Tibial nerve (tissue), 4 donors: Measurements from ENCODE around the gene NOSTRIN. TPM values are rescaled to one million over a fixed set of nuclear protein-coding genes. Genes with fewer than 3 reads are reported as not detected.

Experiments
- DNase-seq, 2 donors: peaks; one replicate each; pipeline ENCODE4 v3.0.0-alpha.2; 2019; ENCODE audit warnings: low spot score in 2 of 2
- H3K27ac ChIP-seq, 4 donors: fragments of 200-600 bp; sonication (generic) in 3 of 4; one replicate each; pipeline ENCODE4 v1.5.1; 2017 to 2019; ENCODE audit warnings: mild to moderate bottlenecking in 1 of 4
- H3K27me3 ChIP-seq, 2 donors: fragments of 200-600 bp; sonication (generic) in 1 of 2; one replicate each; pipeline versions ENCODE4 v1.5.1 to v1.6.0; 2017 to 2019
- H3K36me3 ChIP-seq, 3 donors: fragments of 200-600 bp; sonication (generic); one replicate each; pipeline ENCODE4 v1.5.1; 2018 to 2019
- H3K4me1 ChIP-seq, 4 donors: fragments of 200-600 bp; sonication (generic) in 3 of 4; one replicate each; pipeline ENCODE4 v1.5.1; 2017 to 2019
- H3K4me3 ChIP-seq, 4 donors: fragments of 200-600 bp; sonication (generic) in 3 of 4; one replicate each; pipeline ENCODE4 v1.5.1; 2017 to 2019; ENCODE audit warnings: mild to moderate bottlenecking in 1 of 4, moderate library complexity in 1 of 4
- H3K9me3 ChIP-seq, 4 donors: fragments of 200-600 bp; sonication (generic) in 3 of 4; one replicate each; pipeline ENCODE4 v1.5.1; 2017 to 2019
- EP300 ChIP-seq, 2 donors: sonication (generic); formaldehyde crosslinking; IDR thresholded peaks; one replicate each; pipeline ENCODE4 v1.6.1; 2017; ENCODE audit warnings: antibody characterized with exemption in 2 of 2, mild to moderate bottlenecking in 1 of 2
- POLR2A ChIP-seq, 2 donors: fragments of 450-650 bp; IDR thresholded peaks; one replicate each; pipeline ENCODE4 v1.6.1; 2017; ENCODE audit warnings: antibody characterized with exemption in 2 of 2, mild to moderate bottlenecking in 2 of 2, moderate library complexity in 2 of 2
- WGBS, 2 donors: methylation state at CpG; one replicate each; pipeline ENCODE4 v1.1.5; 2018; 5-methylcytosine and 5-hydroxymethylcytosine counted together
- total RNA-seq, 4 donors: library from RNA; depleted of rRNA; stranded (reverse); fragments of >200 nt; gene quantifications; one replicate each; pipeline ENCODE4 v1.1.0, GENCODE V29; 2016
- TF ChIP-seq, protein P1 (sequence below), 5 experiments: fragments of 200-600 bp in 3 of 5; fragments of 450-650 bp in 2 of 5; sonication (generic) in 3 of 5; IDR thresholded peaks; one replicate each; pipeline ENCODE4 v1.5.1; 2016 to 2019; ENCODE audit warnings: antibody characterized with exemption in 5 of 5, mild to moderate bottlenecking in 3 of 5, moderate library complexity in 2 of 5

NOSTRIN gene
- total RNA-seq, 4 donors from 2014 or later: 6.3 to 42.4 (median 24.4) TPM

DNA sequence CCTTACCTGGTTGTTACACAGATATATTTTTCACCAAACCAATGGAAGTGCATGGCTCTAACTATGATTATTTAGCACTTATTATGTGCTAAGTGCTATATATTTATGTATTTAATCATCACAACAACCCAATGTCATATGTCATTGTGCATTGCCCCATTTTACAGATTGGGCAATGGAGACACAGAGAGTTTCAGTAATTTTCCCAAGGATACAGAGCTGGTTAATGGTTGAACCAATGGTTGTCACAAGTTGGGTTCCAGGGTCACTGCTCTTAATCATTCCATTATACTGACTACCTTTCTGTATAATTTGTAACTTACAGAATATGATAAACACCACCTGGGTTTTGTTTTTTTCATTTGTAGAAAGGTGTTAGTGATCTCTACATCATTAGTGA is 29.2 kb downstream of the NOSTRIN start:
- Histone ChIP-seq H3K27ac (no peak overlapping the region), H3K4me1 (no peaks in the 10 kb centered on the region), H3K27me3 (no peaks in the 10 kb centered on the region), H3K36me3 (peaks cover 0 to 9% (median 0%) of the 10 kb centered on the region in 3 donors), H3K9me3 (peaks cover 0 to 7% (median 0%) of the 10 kb centered on the region in 4 donors), H3K4me3 (no peak overlapping the region)
- DNase-seq: no peak
- TF ChIP-seq, protein P1, sequence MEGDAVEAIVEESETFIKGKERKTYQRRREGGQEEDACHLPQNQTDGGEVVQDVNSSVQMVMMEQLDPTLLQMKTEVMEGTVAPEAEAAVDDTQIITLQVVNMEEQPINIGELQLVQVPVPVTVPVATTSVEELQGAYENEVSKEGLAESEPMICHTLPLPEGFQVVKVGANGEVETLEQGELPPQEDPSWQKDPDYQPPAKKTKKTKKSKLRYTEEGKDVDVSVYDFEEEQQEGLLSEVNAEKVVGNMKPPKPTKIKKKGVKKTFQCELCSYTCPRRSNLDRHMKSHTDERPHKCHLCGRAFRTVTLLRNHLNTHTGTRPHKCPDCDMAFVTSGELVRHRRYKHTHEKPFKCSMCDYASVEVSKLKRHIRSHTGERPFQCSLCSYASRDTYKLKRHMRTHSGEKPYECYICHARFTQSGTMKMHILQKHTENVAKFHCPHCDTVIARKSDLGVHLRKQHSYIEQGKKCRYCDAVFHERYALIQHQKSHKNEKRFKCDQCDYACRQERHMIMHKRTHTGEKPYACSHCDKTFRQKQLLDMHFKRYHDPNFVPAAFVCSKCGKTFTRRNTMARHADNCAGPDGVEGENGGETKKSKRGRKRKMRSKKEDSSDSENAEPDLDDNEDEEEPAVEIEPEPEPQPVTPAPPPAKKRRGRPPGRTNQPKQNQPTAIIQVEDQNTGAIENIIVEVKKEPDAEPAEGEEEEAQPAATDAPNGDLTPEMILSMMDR (IDR thresholded peaks at IDR 0.05): no peak

DNA sequence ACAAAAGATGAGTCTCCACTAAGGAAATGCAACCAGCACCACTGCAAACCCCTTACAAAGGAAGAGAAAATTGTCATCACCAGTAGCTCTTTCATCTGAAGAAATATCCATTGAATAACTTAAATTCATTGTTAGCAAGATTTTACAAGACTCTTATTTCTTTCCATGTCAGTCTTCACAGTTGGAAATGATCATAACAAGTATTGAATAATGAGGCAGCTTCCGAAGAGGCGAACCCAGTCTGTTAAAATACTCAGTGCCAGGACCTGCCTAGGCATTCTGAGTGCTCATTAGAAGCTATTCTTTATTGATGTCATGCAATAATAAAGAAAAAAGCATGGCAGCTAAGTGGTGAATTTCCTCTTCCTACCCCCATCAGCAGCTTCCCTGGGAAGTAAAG is 33.5 kb downstream of the NOSTRIN start:
- H3K4me3 ChIP-seq: no peak overlapping the region
- no peaks in the 10 kb centered on the region for H3K4me1 ChIP-seq
- no peak for DNase-seq
- no peak for TF ChIP-seq EP300 (IDR thresholded peaks at IDR 0.05)
- TF ChIP-seq, protein P1 (IDR thresholded peaks at IDR 0.05): no peak
- TF ChIP-seq POLR2A (IDR thresholded peaks at IDR 0.05): no peak
- peaks cover 0 to 4% (median 0%) of the 10 kb centered on the region in 3 donors for H3K36me3 ChIP-seq
- H3K27me3 ChIP-seq: no peaks in the 10 kb centered on the region
- no peak overlapping the region for H3K27ac ChIP-seq
- 94 to 95% methylated on average over 2 of the region's 2 CpGs for WGBS, 2 donors
- peaks cover 0 to 5% (median 0%) of the 10 kb centered on the region in 4 donors for H3K9me3 ChIP-seq

DNA sequence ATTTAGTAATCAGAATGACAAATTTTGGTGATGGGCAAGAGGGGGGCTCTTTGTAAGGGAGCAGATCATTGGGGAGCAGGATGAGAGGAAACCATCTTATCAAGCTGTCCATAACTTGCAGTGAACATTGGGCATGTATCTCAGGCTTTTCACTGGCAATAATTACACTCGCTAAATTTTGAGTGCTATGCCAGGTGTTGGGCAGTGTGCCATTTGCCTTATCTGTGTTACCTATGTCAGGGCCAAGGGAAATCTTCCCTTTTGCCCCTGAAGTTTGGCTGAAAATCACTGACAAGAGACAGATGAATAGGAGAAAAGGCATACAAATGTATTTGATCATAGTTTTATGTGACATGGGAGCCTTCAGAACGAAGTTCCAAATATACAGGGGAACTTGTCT is 39.0 kb downstream of the NOSTRIN start:
- Histone ChIP-seq H3K27me3 (no peaks in the 10 kb centered on the region), H3K36me3 (no peaks in the 10 kb centered on the region)
- WGBS, 2 donors: 86 to 98% methylated on average over 2 of the region's 2 CpGs

DNA sequence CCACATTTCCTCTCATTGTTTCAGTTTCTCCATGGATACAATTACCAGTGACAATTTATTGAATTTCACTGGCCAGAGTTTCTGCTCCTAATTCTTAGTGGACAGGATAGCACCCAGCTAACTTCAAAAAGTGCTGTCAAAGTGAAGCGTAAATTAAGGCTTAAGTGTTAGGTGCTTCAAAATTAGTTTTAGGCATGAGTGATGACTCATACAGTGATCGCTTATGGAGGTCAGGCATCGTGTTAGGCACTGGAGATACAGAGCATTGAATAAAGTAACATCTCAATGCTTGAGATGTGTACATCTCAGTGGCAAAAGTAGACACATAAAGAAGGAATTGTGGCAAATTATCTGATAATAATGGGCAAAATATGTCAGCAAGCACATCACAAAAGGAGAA is 40.8 kb downstream of the NOSTRIN start:
- H3K27me3 ChIP-seq: no peaks in the 10 kb centered on the region
- 94 to 98% methylated on average over 3 of the region's 3 CpGs for WGBS, 2 donors
- no peak for DNase-seq

More for the DNA sequence above, 39.0 kb downstream of the NOSTRIN start:
- Histone ChIP-seq H3K27ac (no peak overlapping the region), H3K4me3 (no peak overlapping the region), H3K4me1 (no peaks in the 10 kb centered on the region), H3K9me3 (no peaks in the 10 kb centered on the region)
- no peak for TF ChIP-seq EP300 (IDR thresholded peaks at IDR 0.05)
- no peak for TF ChIP-seq POLR2A (IDR thresholded peaks at IDR 0.05)
- TF ChIP-seq, protein P1 (IDR thresholded peaks at IDR 0.05): no peak
- DNase-seq: no peak

DNA sequence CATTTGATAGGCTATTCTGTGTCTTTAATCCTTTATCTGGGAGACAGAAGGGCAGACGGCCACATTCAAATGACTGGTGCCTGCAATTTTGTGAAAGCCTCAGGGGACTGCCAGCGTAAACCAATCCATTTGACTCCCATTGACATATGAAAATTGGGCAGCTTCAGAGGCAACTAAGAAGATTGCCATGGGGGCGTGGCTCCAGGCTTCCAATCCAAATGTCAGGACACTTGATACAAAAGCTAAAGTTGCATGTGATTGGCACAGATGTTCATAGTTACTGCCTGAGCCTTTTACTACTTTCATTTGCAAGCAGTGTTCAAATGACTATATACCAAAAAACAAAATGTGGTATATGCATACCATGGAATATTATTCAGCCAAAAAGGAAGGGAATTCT is 45.8 kb downstream of the NOSTRIN start:
- H3K36me3 ChIP-seq: no peaks in the 10 kb centered on the region
- TF ChIP-seq EP300 (IDR thresholded peaks at IDR 0.05): no peak
- TF ChIP-seq, protein P1 (IDR thresholded peaks at IDR 0.05): no peak
- WGBS, 2 donors: 81 to 94% methylated on average over 3 of the region's 3 CpGs
- no peaks in the 10 kb centered on the region for H3K9me3 ChIP-seq
- H3K27me3 ChIP-seq: no peaks in the 10 kb centered on the region
- H3K4me3 ChIP-seq: no peak overlapping the region
- H3K27ac ChIP-seq: no peak overlapping the region
- H3K4me1 ChIP-seq: no peaks in the 10 kb centered on the region
- no peak for DNase-seq

More for the DNA sequence above, 40.8 kb downstream of the NOSTRIN start:
- H3K4me3 ChIP-seq: no peak overlapping the region
- no peak overlapping the region for H3K27ac ChIP-seq
- no peaks in the 10 kb centered on the region for H3K9me3 ChIP-seq
- H3K36me3 ChIP-seq: no peaks in the 10 kb centered on the region
- H3K4me1 ChIP-seq: no peaks in the 10 kb centered on the region
- TF ChIP-seq EP300 (IDR thresholded peaks at IDR 0.05) (no peak), POLR2A (IDR thresholded peaks at IDR 0.05) (no peak)
- TF ChIP-seq, protein P1 (IDR thresholded peaks at IDR 0.05): no peak
